HepG2 (cell line): ENCODE measurements around the gene DUT. TPM values are rescaled to one million over a fixed set of nuclear protein-coding genes. Genes with fewer than 3 reads are reported as not detected.

Source experiments
- ATAC-seq: fragments of 200-7000 bp; cut with Tn5 transposase; 3 replicates; pipeline ENCODE4 v1.9.1; 2020; ENCODE audit warnings: mild to moderate bottlenecking, moderate library complexity
- BruUV-seq: library from RNA; stranded (reverse); fragments of 400-500 nt; replicated peaks from 2 replicates; lab custom pipeline; 2021; lab: Mats Ljungman, UMichigan
- CTCF ChIA-PET: fragments of 300-600 bp; formaldehyde crosslinking; extraction: SDS; loops from one replicate; lab custom pipeline; 2021; ENCODE audit warnings: low total read pairs, inconsistent platforms, low intra/inter-chr PET ratio; lab: Yijun Ruan, JAX
- POLR2A ChIA-PET: fragments of 350-600 bp; sonication (Branson Sonifier 250); formaldehyde crosslinking; loops from one replicate; lab custom pipeline; 2020; ENCODE audit warnings: antibody characterized with exemption, inconsistent platforms; lab: Yijun Ruan, JAX
- DNase-seq: peaks from one replicate; pipeline ENCODE4 v3.0.0-alpha.2; 2015; ENCODE audit warnings: low spot score
- FAIRE-seq: peaks from 3 replicates; lab custom pipeline; 2011; peaks lifted over from hg19 to GRCh38; lab: Jason Lieb, UNC
- H2AFZ ChIP-seq: one replicate; pipeline ENCODE4 v1.6.1; 2011; ENCODE audit warnings: low read length, inconsistent platforms
- H3K27ac ChIP-seq: fragments of 300-600 bp; 3 replicates; pipeline ENCODE4 v1.8.0; 2011; ENCODE audit warnings: mixed run types, mild to moderate bottlenecking, mixed read lengths, low read length, inconsistent platforms; ENCODE audit not compliant: insufficient read depth; ENCODE audit errors: extremely low read length
- H3K27me3 ChIP-seq, 2 experiments: fragments of 200-600 bp in 1 of 2; 2 replicates in 1 of 2; 3 replicates in 1 of 2; pipeline versions ENCODE4 v1.6.0 to v1.8.0; 2011; ENCODE audit warnings: low read length in 2 of 2, mild to moderate bottlenecking in 2 of 2, moderate library complexity in 2 of 2, inconsistent platforms in 1 of 2; ENCODE audit not compliant: insufficient read depth in 2 of 2, control insufficient read depth in 1 of 2
- H3K36me3 ChIP-seq, 2 experiments: fragments of 200-600 bp in 1 of 2; replicated peaks in 1 of 2; 2 replicates in 1 of 2; 3 replicates in 1 of 2; pipeline versions ENCODE4 v1.5.1 to v1.8.0; 2011; ENCODE audit warnings: low read length in 2 of 2, inconsistent platforms in 1 of 2; ENCODE audit not compliant: insufficient read depth in 2 of 2, control insufficient read depth in 1 of 2
- H3K4me1 ChIP-seq: 2 replicates; pipeline ENCODE4 v1.5.1; 2012; ENCODE audit warnings: low read length, inconsistent platforms; ENCODE audit not compliant: insufficient read depth
- H3K4me2 ChIP-seq: 2 replicates; pipeline ENCODE4 v1.6.0; 2011; ENCODE audit warnings: low read depth, low read length, inconsistent platforms
- H3K4me3 ChIP-seq, 3 experiments: fragments of 200-600 bp in 1 of 3; sonication (generic), shearing (Covaris generic) in 1 of 3; replicated peaks in 1 of 3; 2 replicates each; pipeline ENCODE4 v1.5.1; 2011 to 2016; ENCODE audit warnings: low read length in 3 of 3, inconsistent platforms in 2 of 3, low read depth in 2 of 3, mild to moderate bottlenecking in 2 of 3, control low read depth in 1 of 3, mixed read lengths in 1 of 3; ENCODE audit not compliant: insufficient read depth in 1 of 3
- H3K79me2 ChIP-seq: one replicate; pipeline ENCODE4 v1.6.1; 2011; ENCODE audit warnings: low read length, inconsistent platforms; ENCODE audit not compliant: insufficient read depth
- H3K9ac ChIP-seq: 2 replicates; pipeline ENCODE4 v1.6.0; 2011; ENCODE audit warnings: mild to moderate bottlenecking, low read depth, low read length, inconsistent platforms; ENCODE audit not compliant: insufficient read depth
- H3K9me3 ChIP-seq: 2 replicates; pipeline ENCODE4 v1.5.1; 2012; ENCODE audit warnings: mild to moderate bottlenecking, low read length
- H4K20me1 ChIP-seq: 2 replicates; pipeline ENCODE4 v1.6.0; 2011; ENCODE audit warnings: inconsistent platforms, mild to moderate bottlenecking, low read length, moderate library complexity; ENCODE audit not compliant: insufficient read depth
- HHEX ChIP-seq: IDR thresholded peaks from 2 replicates; pipeline ENCODE4 v1.6.1; 2016; ENCODE audit warnings: control low read depth
- IRF2 ChIP-seq: IDR thresholded peaks from 2 replicates; pipeline ENCODE4 v1.6.1; 2018; ENCODE audit warnings: missing genetic modification reagents, missing compliant biosample characterization
- RAD21 ChIP-seq: fragments of 450-650 bp; formaldehyde crosslinking; IDR thresholded peaks from 2 replicates; pipeline ENCODE4 v1.5.0; 2020; ENCODE audit warnings: mild to moderate bottlenecking
- TCF7L2 ChIP-seq: IDR thresholded peaks from 2 replicates; pipeline ENCODE4 v1.6.1; 2011; ENCODE audit warnings: mild to moderate bottlenecking, low read depth, low read length, moderate library complexity
- TEAD3 ChIP-seq: optimal IDR thresholded peaks from 2 replicates; pipeline ENCODE3; 2016; ENCODE audit warnings: borderline replicate concordance
- ZNF335 ChIP-seq: sonication (generic); formaldehyde crosslinking; IDR thresholded peaks from 2 replicates; pipeline ENCODE4 v1.4.0; 2020; ENCODE audit warnings: missing genetic modification reagents
- WGBS: methylation state at CpG from one replicate; pipeline ENCODE4 v1.1.6; 2017; ENCODE audit warnings: low lambda C conversion rate; 5-methylcytosine and 5-hydroxymethylcytosine counted together
- in situ Hi-C: cut with HindIII; loops from 2 replicates; pipeline ENCODE4 v1.10.0; 2017; ENCODE audit warnings: low pct_unique_long_range_greater_than_20kb; ENCODE audit not compliant: extremely low pct_ligation_motif_present
- intact Hi-C: fragments of 100-400 bp; cut with micrococcal nuclease; formaldehyde crosslinking; loops from one replicate; pipeline ENCODE4 v1.10.0; 2022; ENCODE audit not compliant: unreplicated experiment
- polyA plus RNA-seq, 8 experiments: library from polyadenylated mRNA; depleted of rRNA in 3 of 8; stranded (reverse) in 7 of 8; unstranded in 1 of 8; fragments of >200 nt; fragmentation: Illumina TruSeq in 4 of 8; extraction: Trizol in 4 of 8; gene quantifications; 2 replicates each; pipeline versions ENCODE4 v1.2.1 to v1.2.3, GENCODE V29; 2011 to 2016; ENCODE audit warnings: low read depth in 4 of 8, missing spikeins in 1 of 8, mixed read lengths in 1 of 8; ENCODE audit not compliant: insufficient read depth in 1 of 8
- total RNA-seq, 5 experiments: library from RNA; depleted of rRNA; stranded (reverse); fragments of >200 nt; fragmentation: Illumina TruSeq; extraction: Trizol; gene quantifications; 2 replicates each; pipeline ENCODE4 v1.2.3, GENCODE V29; 2016; ENCODE audit warnings: low read depth in 1 of 5
- TF ChIP-seq, protein P1 (sequence below): sonication (generic); formaldehyde crosslinking; conservative IDR thresholded peaks from 2 replicates; pipeline ENCODE4 v1.4.0; 2020; ENCODE audit warnings: missing genetic modification reagents
- TF ChIP-seq, protein P2 (sequence below): sonication (generic); formaldehyde crosslinking; IDR thresholded peaks from 2 replicates; pipeline ENCODE4 v1.5.0; 2020; ENCODE audit warnings: missing genetic modification reagents
- TF ChIP-seq, protein P3 (sequence below): sonication (generic); formaldehyde crosslinking; IDR thresholded peaks from 2 replicates; pipeline ENCODE4 v1.4.0; 2020; ENCODE audit warnings: mild to moderate bottlenecking, missing genetic modification reagents, borderline replicate concordance
- TF ChIP-seq, protein P4 (sequence below): sonication (generic); formaldehyde crosslinking; IDR thresholded peaks from 2 replicates; pipeline ENCODE4 v1.8.0; 2022; ENCODE audit warnings: mild to moderate bottlenecking, missing genetic modification reagents; ENCODE audit not compliant: insufficient replicate concordance

The DUT gene
- total and polyA plus RNA-seq, 2 of the 13 experiments (the other 11 are each of a cell fraction or from before 2014, with no cell fraction given): 36.7 to 131 TPM

DNA sequence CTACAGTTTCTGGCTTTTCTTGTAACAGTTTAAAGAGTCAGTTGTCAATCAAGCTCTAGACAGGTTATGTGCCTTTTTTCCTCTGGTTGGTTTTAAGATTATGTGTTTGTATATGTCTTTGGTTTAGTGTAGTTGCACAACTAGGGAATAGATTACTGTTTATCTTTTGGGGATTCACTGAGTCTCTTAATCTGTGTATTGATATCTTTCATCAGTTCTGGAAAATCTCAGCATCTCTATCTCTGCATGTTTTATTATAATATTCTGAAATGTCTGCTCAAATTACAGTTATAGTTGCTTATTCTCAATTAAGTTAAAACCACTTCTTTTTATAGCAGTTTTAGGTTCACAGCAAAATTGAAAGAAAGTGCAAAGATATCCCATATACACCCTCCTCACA lies 14.3 kb downstream of the DUT start:
- POLR2A ChIA-PET: no interaction called here
- in situ Hi-C loops: no loop called here
- Histone ChIP-seq H3K79me2 (no peaks in the 10 kb centered on the region), H3K27ac (no peak overlapping the region), H3K4me1 (no peaks in the 10 kb centered on the region), H3K9ac (no peak overlapping the region), H3K9me3 (no peaks in the 10 kb centered on the region), H3K4me2 (no peak overlapping the region), H3K36me3 (peaks cover 2 to 13% of the 10 kb centered on the region in 2 experiments; a peak in 3 of 5 replicates), H3K4me3 (no peak overlapping the region), H2AFZ (no peak overlapping the region), H3K27me3 (no peaks in the 10 kb centered on the region), H4K20me1 (no peaks in the 10 kb centered on the region)
- TF ChIP-seq, protein P1, sequence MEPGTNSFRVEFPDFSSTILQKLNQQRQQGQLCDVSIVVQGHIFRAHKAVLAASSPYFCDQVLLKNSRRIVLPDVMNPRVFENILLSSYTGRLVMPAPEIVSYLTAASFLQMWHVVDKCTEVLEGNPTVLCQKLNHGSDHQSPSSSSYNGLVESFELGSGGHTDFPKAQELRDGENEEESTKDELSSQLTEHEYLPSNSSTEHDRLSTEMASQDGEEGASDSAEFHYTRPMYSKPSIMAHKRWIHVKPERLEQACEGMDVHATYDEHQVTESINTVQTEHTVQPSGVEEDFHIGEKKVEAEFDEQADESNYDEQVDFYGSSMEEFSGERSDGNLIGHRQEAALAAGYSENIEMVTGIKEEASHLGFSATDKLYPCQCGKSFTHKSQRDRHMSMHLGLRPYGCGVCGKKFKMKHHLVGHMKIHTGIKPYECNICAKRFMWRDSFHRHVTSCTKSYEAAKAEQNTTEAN (CRISPR knock-in tag): no peak
- TF ChIP-seq HHEX (CRISPR knock-in tag) (no peak), IRF2 (CRISPR knock-in tag) (no peak)
- TF ChIP-seq, protein P2, sequence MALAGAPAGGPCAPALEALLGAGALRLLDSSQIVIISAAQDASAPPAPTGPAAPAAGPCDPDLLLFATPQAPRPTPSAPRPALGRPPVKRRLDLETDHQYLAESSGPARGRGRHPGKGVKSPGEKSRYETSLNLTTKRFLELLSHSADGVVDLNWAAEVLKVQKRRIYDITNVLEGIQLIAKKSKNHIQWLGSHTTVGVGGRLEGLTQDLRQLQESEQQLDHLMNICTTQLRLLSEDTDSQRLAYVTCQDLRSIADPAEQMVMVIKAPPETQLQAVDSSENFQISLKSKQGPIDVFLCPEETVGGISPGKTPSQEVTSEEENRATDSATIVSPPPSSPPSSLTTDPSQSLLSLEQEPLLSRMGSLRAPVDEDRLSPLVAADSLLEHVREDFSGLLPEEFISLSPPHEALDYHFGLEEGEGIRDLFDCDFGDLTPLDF (CRISPR knock-in tag): no peak
- ATAC-seq (no peak), FAIRE-seq (no peak), DNase-seq (no peak)
- CTCF ChIA-PET: no interaction called here
- intact Hi-C loops: no loop called here
- no TSS peak for BruUV-seq

DNA sequence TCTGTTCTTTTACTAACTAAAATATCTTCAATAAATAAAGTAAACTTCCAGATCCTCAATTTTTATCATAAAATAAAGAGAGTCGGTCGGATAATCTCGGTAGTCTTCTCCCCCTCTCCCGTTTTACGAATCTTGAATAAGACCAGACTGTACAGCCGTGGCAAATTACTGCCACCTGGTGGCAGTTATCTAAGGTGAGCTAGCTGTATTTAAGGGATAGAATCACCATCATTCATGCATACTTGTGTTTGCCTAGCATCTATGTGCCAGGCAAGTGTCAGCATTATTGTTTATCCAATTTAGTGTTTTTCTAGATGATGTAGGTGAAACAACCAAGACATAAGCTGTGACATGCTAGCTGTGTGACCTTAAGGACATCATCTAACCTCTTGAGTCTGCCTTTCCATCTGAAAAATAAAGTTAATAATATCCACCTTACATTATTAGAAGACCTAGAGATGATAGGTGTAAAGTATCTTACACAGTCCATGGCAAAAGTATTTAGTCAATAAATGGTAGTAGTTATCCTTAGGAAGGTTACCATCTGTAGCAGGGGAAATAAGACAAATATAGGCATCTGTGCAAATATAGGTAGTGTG lies 21.3 kb downstream of the DUT start:
- H4K20me1 ChIP-seq: no peaks in the 10 kb centered on the region
- 0% methylated on average over 6 of the region's 6 CpGs for WGBS
- ChIA-PET POLR2A (no interaction called here), CTCF (interaction anchor here (1.7 kb wide), 1 partner anchor 16 kb away, joined by 9 read pairs; no protein-coding TSS in a partner anchor)
- peaks cover 19% of the 10 kb centered on the region for H3K4me1 ChIP-seq
- DNase-seq (peak; percentile 72), ATAC-seq (peak; percentile 80), FAIRE-seq (peak; percentile 66)
- BruUV-seq: no TSS peak
- H3K9me3 ChIP-seq: no peaks in the 10 kb centered on the region
- intact Hi-C loops (loop anchor here (1.0 to 5.0 kb wide), 2 partner anchors 15 to 240 kb away; no protein-coding TSS in a partner anchor), in situ Hi-C loops (loop anchor here (10.0 to 25.0 kb wide), 2 partner anchors 162 to 485 kb away; no protein-coding TSS in a partner anchor)
- peak overlapping the region; percentile 23; the same call in 1 of the 2 replicates for H3K4me2 ChIP-seq
- no peak overlapping the region for H2AFZ ChIP-seq
- no peak overlapping the region for H3K27ac ChIP-seq
- no peaks in the 10 kb centered on the region for H3K36me3 ChIP-seq
- H3K79me2 ChIP-seq: no peaks in the 10 kb centered on the region
- H3K4me3 ChIP-seq: no peak overlapping the region
- H3K27me3 ChIP-seq: no peaks in the 10 kb centered on the region
- no peak overlapping the region for H3K9ac ChIP-seq
- TF ChIP-seq TEAD3 (CRISPR knock-in tag): peak; percentile 67
- no peak for TF ChIP-seq TCF7L2
- TF ChIP-seq, protein P3, sequence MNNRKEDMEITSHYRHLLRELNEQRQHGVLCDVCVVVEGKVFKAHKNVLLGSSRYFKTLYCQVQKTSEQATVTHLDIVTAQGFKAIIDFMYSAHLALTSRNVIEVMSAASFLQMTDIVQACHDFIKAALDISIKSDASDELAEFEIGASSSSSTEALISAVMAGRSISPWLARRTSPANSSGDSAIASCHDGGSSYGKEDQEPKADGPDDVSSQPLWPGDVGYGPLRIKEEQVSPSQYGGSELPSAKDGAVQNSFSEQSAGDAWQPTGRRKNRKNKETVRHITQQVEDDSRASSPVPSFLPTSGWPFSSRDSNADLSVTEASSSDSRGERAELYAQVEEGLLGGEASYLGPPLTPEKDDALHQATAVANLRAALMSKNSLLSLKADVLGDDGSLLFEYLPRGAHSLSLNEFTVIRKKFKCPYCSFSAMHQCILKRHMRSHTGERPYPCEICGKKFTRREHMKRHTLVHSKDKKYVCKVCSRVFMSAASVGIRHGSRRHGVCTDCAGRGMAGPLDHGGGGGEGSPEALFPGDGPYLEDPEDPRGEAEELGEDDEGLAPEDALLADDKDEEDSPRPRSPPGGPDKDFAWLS (CRISPR knock-in tag): no peak
- TF ChIP-seq, protein P4, sequence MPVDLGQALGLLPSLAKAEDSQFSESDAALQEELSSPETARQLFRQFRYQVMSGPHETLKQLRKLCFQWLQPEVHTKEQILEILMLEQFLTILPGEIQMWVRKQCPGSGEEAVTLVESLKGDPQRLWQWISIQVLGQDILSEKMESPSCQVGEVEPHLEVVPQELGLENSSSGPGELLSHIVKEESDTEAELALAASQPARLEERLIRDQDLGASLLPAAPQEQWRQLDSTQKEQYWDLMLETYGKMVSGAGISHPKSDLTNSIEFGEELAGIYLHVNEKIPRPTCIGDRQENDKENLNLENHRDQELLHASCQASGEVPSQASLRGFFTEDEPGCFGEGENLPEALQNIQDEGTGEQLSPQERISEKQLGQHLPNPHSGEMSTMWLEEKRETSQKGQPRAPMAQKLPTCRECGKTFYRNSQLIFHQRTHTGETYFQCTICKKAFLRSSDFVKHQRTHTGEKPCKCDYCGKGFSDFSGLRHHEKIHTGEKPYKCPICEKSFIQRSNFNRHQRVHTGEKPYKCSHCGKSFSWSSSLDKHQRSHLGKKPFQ: no peak
- TF ChIP-seq ZNF335 (CRISPR knock-in tag): no peak
- TF ChIP-seq RAD21 (CRISPR knock-in tag): peak; percentile 51
